HCT116 (cell line): ENCODE results near the gene HLA-DRB1. TPM values are rescaled to one million over a fixed set of nuclear protein-coding genes. Genes with fewer than 3 reads are reported as not detected.

Experiments used
- ATAC-seq: fragments of 200-7000 bp; cut with Tn5 transposase; 2 replicates; pipeline ENCODE4 v1.9.1; 2020; ENCODE audit warnings: mild to moderate bottlenecking, moderate library complexity
- BruUV-seq: library from RNA; stranded (reverse); fragments of 400-500 nt; replicated peaks from 2 replicates; lab custom pipeline; 2021; lab: Mats Ljungman, UMichigan
- CTCF ChIA-PET: fragments of 300-600 bp; sonication (Branson Sonifier 250); formaldehyde crosslinking; loops from one replicate; lab custom pipeline; 2021; ENCODE audit warnings: antibody characterized with exemption; lab: Charles Lee
- POLR2A ChIA-PET: fragments of 300-600, 350-600 bp; sonication (Branson Sonifier 250); formaldehyde crosslinking; loops from one replicate; lab custom pipeline; 2021; ENCODE audit warnings: antibody characterized with exemption; lab: Charles Lee
- RAD21 ChIA-PET, 2 experiments: fragments of 300-600 bp; sonication (Branson Sonifier 250); formaldehyde crosslinking; loops; one replicate each; lab custom pipeline; 2023; ENCODE audit warnings: low total read pairs in 2 of 2; ENCODE audit not compliant: uncharacterized antibody in 2 of 2, unreplicated experiment in 2 of 2, low non-redundant PET in 1 of 2; lab: Charles Lee
- DNase-seq: peaks from one replicate; pipeline ENCODE4 v3.0.0-alpha.2; 2010; ENCODE audit warnings: low read depth, low spot score
- H2AFZ ChIP-seq: fragments of 200-600 bp; shearing (Covaris generic), sonication (generic); 2 replicates; pipeline ENCODE4 v1.6.1; 2017; ENCODE audit warnings: low read depth, mixed run types, mixed read lengths, antibody characterized with exemption, low read length; ENCODE audit not compliant: poor library complexity, severe bottlenecking
- H3K27ac ChIP-seq: 2 replicates; pipeline ENCODE4 v1.5.1; 2012; ENCODE audit warnings: low read depth, low read length
- H3K27me3 ChIP-seq: fragments of 200-600 bp; sonication (generic); 2 replicates; pipeline ENCODE4 v1.6.1; 2016; ENCODE audit warnings: mixed run types, low read length, mixed read lengths; ENCODE audit not compliant: insufficient read depth
- H3K36me3 ChIP-seq, 2 experiments: fragments of 200-500 bp in 1 of 2; fragments of 200-600 bp in 1 of 2; sonication (Bioruptor generic) in 1 of 2; sonication (generic) in 1 of 2; 2 replicates each; pipeline versions ENCODE4 v1.5.1 to v1.6.1; 2014 to 2016; ENCODE audit warnings: low read length in 2 of 2, inconsistent platforms in 1 of 2, mixed read lengths in 1 of 2, mixed run types in 1 of 2; ENCODE audit not compliant: insufficient read depth in 2 of 2, control insufficient read depth in 1 of 2
- H3K4me1 ChIP-seq, 2 experiments: fragments of 200-600 bp in 1 of 2; sonication (generic) in 1 of 2; 2 replicates each; pipeline versions ENCODE4 v1.5.1 to v1.6.1; 2012 to 2017; ENCODE audit warnings: low read length in 2 of 2, inconsistent platforms in 1 of 2, mild to moderate bottlenecking in 1 of 2, mixed read lengths in 1 of 2, mixed run types in 1 of 2, moderate library complexity in 1 of 2; ENCODE audit not compliant: insufficient read depth in 2 of 2, control insufficient read depth in 1 of 2
- H3K4me2 ChIP-seq: fragments of 200-600 bp; sonication (generic); 2 replicates; pipeline ENCODE4 v1.6.1; 2017; ENCODE audit warnings: mixed run types, low read length, mixed read lengths
- H3K4me3 ChIP-seq, 2 experiments: fragments of 200-600 bp in 1 of 2; sonication (generic) in 1 of 2; replicated peaks in 1 of 2; 2 replicates each; pipeline ENCODE4 v1.5.1; 2011 to 2016; ENCODE audit warnings: low read length in 2 of 2, control low read depth in 1 of 2, low read depth in 1 of 2, mild to moderate bottlenecking in 1 of 2, mixed read lengths in 1 of 2, mixed run types in 1 of 2
- H3K79me2 ChIP-seq: fragments of 200-600 bp; sonication (generic); 2 replicates; pipeline ENCODE4 v1.6.1; 2017; ENCODE audit warnings: mild to moderate bottlenecking, mixed run types, low read length, moderate library complexity, mixed read lengths; ENCODE audit not compliant: insufficient read depth
- H3K9ac ChIP-seq: fragments of 200-600 bp; sonication (generic); 2 replicates; pipeline ENCODE4 v1.6.1; 2016; ENCODE audit warnings: low read length, mixed read lengths
- H3K9me2 ChIP-seq: fragments of 200-600 bp; sonication (generic), shearing (Covaris generic); 2 replicates; pipeline ENCODE4 v1.6.1; 2017; ENCODE audit warnings: mixed run types, mild to moderate bottlenecking, moderate library complexity; ENCODE audit not compliant: insufficient read depth
- H3K9me3 ChIP-seq, 2 experiments: fragments of 200-500 bp in 1 of 2; fragments of 200-600 bp in 1 of 2; sonication (Bioruptor generic) in 1 of 2; sonication (generic) in 1 of 2; 2 replicates each; pipeline ENCODE4 v1.6.1; 2014 to 2017; ENCODE audit warnings: low read length in 2 of 2, mixed read lengths in 2 of 2, inconsistent platforms in 1 of 2, low read depth in 1 of 2, mild to moderate bottlenecking in 1 of 2, mixed run types in 1 of 2, moderate library complexity in 1 of 2; ENCODE audit not compliant: control insufficient read depth in 1 of 2, insufficient read depth in 1 of 2
- H4K20me1 ChIP-seq: fragments of 200-600 bp; sonication (generic), shearing (Covaris generic); 2 replicates; pipeline ENCODE4 v1.6.1; 2017; ENCODE audit warnings: mixed run types, mild to moderate bottlenecking, moderate library complexity; ENCODE audit not compliant: insufficient read depth
- CBX3 ChIP-seq: IDR thresholded peaks from 2 replicates; pipeline ENCODE4 v1.6.1; 2012; ENCODE audit warnings: low read depth
- EGR1 ChIP-seq: IDR thresholded peaks from 2 replicates; pipeline ENCODE4 v1.6.1; 2012; ENCODE audit warnings: low read depth
- EZH2 ChIP-seq: fragments of 200-600 bp; sonication (generic); IDR thresholded peaks from 2 replicates; pipeline ENCODE4 v1.6.1; 2017; ENCODE audit warnings: antibody characterized with exemption, mixed run types
- FOSL1 ChIP-seq: IDR thresholded peaks from 2 replicates; pipeline ENCODE4 v1.6.1; 2012; ENCODE audit warnings: low read depth
- POLR2AphosphoS5 ChIP-seq: IDR thresholded peaks from 2 replicates; pipeline ENCODE4 v1.6.1; 2011; ENCODE audit warnings: mild to moderate bottlenecking, low read depth, low read length, moderate library complexity
- RAD21 ChIP-seq: IDR thresholded peaks from 2 replicates; pipeline ENCODE4 v1.6.1; 2012; ENCODE audit warnings: low read depth, mild to moderate bottlenecking
- SIN3A ChIP-seq: IDR thresholded peaks from 2 replicates; pipeline ENCODE4 v1.6.1; 2012; ENCODE audit warnings: low read depth
- TCF7L2 ChIP-seq: IDR thresholded peaks from 2 replicates; pipeline ENCODE4 v1.7.0; 2011; ENCODE audit warnings: borderline replicate concordance, inconsistent platforms; ENCODE audit not compliant: insufficient read depth, insufficient read length; ENCODE audit errors: extremely low read depth
- YY1 ChIP-seq: IDR thresholded peaks from 2 replicates; pipeline ENCODE4 v1.6.1; 2011; ENCODE audit warnings: low read length, low read depth, moderate library complexity, mild to moderate bottlenecking; ENCODE audit not compliant: insufficient replicate concordance; ENCODE audit errors: extremely low read depth
- ZFX ChIP-seq: fragments of 450-650 bp; IDR thresholded peaks from 2 replicates; pipeline ENCODE4 v1.6.1; 2017
- ZNF274 ChIP-seq: fragments of 200-500 bp; sonication (Bioruptor generic); IDR thresholded peaks from 2 replicates; pipeline ENCODE4 v1.6.1; 2014; ENCODE audit warnings: mild to moderate bottlenecking, low read depth, low read length, inconsistent platforms
- intact Hi-C: fragments of 100-400 bp; cut with micrococcal nuclease; formaldehyde crosslinking; loops from 2 replicates; pipeline ENCODE4 v1.10.0; 2022
- total RNA-seq: library from RNA; stranded (reverse); gene quantifications from one replicate; pipeline ENCODE4 v1.2.1, GENCODE V29; 2021; ENCODE audit not compliant: unreplicated experiment
- TF ChIP-seq, protein P1 (sequence below): IDR thresholded peaks from 2 replicates; pipeline ENCODE4 v1.6.1; 2011; ENCODE audit warnings: mild to moderate bottlenecking, low read length, moderate library complexity; ENCODE audit not compliant: insufficient replicate concordance; ENCODE audit errors: extremely low read depth
- TF ChIP-seq, protein P2 (sequence below): IDR thresholded peaks from 2 replicates; pipeline ENCODE4 v1.6.1; 2012
- TF ChIP-seq, protein P3 (sequence below), 3 experiments: fragments of 200-600 bp in 1 of 3; sonication (generic) in 1 of 3; IDR thresholded peaks in 2 of 3; conservative IDR thresholded peaks in 1 of 3; 2 replicates each; pipeline ENCODE4 v1.5.1; 2012 to 2017; ENCODE audit warnings: low read depth in 2 of 3, low read length in 2 of 3, antibody characterized with exemption in 1 of 3, borderline replicate concordance in 1 of 3, control low read depth in 1 of 3, mild to moderate bottlenecking in 1 of 3, mixed read lengths in 1 of 3, mixed run types in 1 of 3, moderate library complexity in 1 of 3; ENCODE audit not compliant: insufficient read depth in 1 of 3

The HLA-DRB1 gene
- total RNA-seq, 1 experiment from 2014 or later = 2.7 TPM

DNA sequence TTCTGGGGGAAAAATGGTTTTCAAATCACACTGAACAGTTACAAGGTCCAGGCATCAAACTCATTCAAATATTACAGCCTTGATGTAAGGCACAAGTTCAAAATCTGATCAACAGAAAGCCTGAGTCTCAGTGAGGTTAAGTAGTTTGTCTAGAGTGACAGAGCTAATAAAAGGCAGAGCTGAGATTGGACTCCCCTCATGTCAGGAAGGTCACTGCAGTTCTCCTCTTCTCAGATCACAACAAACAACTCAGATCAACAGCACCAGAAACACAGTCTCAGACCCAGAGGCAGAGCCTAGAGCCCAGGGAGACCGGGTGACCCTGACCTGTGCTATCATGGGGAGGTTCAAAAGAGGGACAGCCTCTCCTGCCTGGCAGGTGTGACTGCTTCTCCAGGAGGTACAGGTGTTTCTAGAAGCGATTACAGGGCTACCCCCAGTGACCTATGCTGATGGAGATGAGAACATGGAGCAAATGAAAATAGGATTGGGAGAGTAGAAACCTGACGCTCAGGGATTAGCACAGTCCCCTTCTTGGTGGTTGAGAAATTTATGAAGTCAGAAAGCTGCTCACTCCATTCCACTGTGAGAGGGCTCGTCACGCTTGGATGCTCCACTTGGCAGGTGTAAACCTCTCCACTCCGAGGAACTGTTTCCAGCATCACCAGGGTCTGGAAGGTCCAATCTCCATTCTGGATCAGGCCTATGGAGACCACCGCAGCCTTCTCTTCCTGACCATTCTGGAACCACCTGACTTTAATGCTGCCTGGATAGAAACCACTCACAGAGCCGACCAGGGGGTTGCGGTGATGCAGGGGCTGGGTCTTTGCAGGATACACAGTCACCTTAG is 35.3 kb downstream of the HLA-DRB1 start (continued):
- TF ChIP-seq, protein P1, sequence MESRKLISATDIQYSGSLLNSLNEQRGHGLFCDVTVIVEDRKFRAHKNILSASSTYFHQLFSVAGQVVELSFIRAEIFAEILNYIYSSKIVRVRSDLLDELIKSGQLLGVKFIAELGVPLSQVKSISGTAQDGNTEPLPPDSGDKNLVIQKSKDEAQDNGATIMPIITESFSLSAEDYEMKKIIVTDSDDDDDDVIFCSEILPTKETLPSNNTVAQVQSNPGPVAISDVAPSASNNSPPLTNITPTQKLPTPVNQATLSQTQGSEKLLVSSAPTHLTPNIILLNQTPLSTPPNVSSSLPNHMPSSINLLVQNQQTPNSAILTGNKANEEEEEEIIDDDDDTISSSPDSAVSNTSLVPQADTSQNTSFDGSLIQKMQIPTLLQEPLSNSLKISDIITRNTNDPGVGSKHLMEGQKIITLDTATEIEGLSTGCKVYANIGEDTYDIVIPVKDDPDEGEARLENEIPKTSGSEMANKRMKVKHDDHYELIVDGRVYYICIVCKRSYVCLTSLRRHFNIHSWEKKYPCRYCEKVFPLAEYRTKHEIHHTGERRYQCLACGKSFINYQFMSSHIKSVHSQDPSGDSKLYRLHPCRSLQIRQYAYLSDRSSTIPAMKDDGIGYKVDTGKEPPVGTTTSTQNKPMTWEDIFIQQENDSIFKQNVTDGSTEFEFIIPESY = no peak
- TF ChIP-seq CBX3 = no peak

DNA sequence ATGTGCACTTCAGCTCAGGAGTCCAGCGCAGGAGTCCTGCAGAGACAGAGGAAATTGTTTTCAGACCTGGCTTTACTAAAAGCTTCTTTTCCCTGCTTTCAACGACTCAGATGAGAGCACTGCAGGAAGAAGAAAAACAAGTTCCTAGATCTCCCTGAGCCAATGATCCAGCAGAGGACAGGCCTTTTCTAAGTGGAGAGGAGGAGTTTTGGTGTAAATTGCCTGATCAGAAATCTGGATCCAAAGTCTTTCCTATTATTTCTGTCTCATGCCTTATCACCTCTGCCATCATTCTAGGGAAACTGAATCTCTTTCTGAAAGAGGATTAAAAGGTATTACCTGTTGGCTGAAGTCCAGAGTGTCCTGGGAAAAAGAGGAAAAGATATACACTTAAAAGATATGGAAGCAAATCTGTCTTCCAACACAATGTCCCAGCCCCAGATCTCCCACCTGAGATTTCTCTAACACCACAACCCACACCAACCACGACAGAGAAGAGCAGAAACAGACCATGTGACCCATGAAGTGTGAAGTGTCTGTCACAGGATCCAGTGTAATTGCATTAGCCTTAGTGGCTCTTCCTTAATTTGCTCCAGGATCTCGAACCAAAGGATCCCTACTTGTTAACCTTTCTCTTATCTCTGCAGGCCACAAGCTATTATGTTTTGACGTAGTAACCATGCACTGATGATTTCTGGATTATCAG is 36.5 kb downstream of the HLA-DRB1 start:
- DNase-seq = no peak
- CTCF ChIA-PET = interaction anchor here (1.2 kb wide), 1 partner anchor 28 kb away, joined by 6 read pairs; no protein-coding TSS in a partner anchor
- no TSS peak for BruUV-seq
- TF ChIP-seq FOSL1 (no peak), YY1 (no peak), POLR2AphosphoS5 (no peak), EGR1 (no peak), ZFX (no peak), SIN3A (no peak), TCF7L2 (no peak), ZNF274 (no peak), EZH2 (no peak), RAD21 (no peak)
- TF ChIP-seq, protein P2, sequence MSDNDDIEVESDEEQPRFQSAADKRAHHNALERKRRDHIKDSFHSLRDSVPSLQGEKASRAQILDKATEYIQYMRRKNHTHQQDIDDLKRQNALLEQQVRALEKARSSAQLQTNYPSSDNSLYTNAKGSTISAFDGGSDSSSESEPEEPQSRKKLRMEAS = no peak
- TF ChIP-seq, protein P1 = no peak
- TF ChIP-seq, protein P3, sequence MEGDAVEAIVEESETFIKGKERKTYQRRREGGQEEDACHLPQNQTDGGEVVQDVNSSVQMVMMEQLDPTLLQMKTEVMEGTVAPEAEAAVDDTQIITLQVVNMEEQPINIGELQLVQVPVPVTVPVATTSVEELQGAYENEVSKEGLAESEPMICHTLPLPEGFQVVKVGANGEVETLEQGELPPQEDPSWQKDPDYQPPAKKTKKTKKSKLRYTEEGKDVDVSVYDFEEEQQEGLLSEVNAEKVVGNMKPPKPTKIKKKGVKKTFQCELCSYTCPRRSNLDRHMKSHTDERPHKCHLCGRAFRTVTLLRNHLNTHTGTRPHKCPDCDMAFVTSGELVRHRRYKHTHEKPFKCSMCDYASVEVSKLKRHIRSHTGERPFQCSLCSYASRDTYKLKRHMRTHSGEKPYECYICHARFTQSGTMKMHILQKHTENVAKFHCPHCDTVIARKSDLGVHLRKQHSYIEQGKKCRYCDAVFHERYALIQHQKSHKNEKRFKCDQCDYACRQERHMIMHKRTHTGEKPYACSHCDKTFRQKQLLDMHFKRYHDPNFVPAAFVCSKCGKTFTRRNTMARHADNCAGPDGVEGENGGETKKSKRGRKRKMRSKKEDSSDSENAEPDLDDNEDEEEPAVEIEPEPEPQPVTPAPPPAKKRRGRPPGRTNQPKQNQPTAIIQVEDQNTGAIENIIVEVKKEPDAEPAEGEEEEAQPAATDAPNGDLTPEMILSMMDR (IDR thresholded peaks at IDR 0.05 in 2 of 3, conservative IDR thresholded peaks at IDR 0.05 in 1 of 3; ENCODE audit: borderline replicate concordance in 1 of 3, insufficient read depth in 1 of 3, low read depth in 2 of 3, low read length in 2 of 3) = no peak

More for the DNA sequence above, 36.5 kb downstream of the HLA-DRB1 start:
- ChIA-PET POLR2A (no interaction called here), RAD21 (no interaction called here)
- no peak overlapping the region for H3K4me3 ChIP-seq
- no peaks in the 10 kb centered on the region for H3K9me2 ChIP-seq
- H3K36me3 ChIP-seq = no peaks in the 10 kb centered on the region
- intact Hi-C loops = no loop called here
- H3K4me2 ChIP-seq = no peak overlapping the region
- no peak overlapping the region for H3K9ac ChIP-seq
- H3K27ac ChIP-seq = no peak overlapping the region
- no peaks in the 10 kb centered on the region for H3K27me3 ChIP-seq
- no peaks in the 10 kb centered on the region for H3K79me2 ChIP-seq
- ATAC-seq = no peak
- H3K4me1 ChIP-seq = no peaks in the 10 kb centered on the region
- no peaks in the 10 kb centered on the region for H3K9me3 ChIP-seq
- H4K20me1 ChIP-seq = no peaks in the 10 kb centered on the region
- no peak overlapping the region for H2AFZ ChIP-seq
